T-helper 1 cell treated with Interleukin-12 subunit alpha and Interleukin-12 subunit beta and Interleukin-4 antibody, amounts not matched to agents 30 μg/mL and 1 μg/mL, for 36 hours (primary cell): ENCODE results near the gene BSND.
"Not testable (repeated sequence)": the region's sequence is repeated elsewhere in the genome, so short reads cannot be mapped to it uniquely, and the experiment has no call there.

Source experiments
- H3K27ac Mint-ChIP-seq: one replicate; pipeline ENCODE4 v1.8.0; 2021; ENCODE audit warnings: mild to moderate bottlenecking, mixed read lengths
- H3K27me3 Mint-ChIP-seq: one replicate; pipeline ENCODE4 v1.8.0; 2021; ENCODE audit warnings: low read depth, mixed read lengths
- H3K36me3 Mint-ChIP-seq: one replicate; pipeline ENCODE4 v1.8.0; 2021; ENCODE audit warnings: low read depth, mixed read lengths
- H3K4me1 Mint-ChIP-seq: one replicate; pipeline ENCODE4 v1.8.0; 2021; ENCODE audit warnings: low read depth, mixed read lengths
- H3K4me3 Mint-ChIP-seq: one replicate; pipeline ENCODE4 v1.8.0; 2021; ENCODE audit warnings: mild to moderate bottlenecking, moderate library complexity, mixed read lengths
- H3K9me3 Mint-ChIP-seq: one replicate; pipeline ENCODE4 v1.8.0; 2021; ENCODE audit warnings: mixed read lengths

Gene BSND

DNA sequence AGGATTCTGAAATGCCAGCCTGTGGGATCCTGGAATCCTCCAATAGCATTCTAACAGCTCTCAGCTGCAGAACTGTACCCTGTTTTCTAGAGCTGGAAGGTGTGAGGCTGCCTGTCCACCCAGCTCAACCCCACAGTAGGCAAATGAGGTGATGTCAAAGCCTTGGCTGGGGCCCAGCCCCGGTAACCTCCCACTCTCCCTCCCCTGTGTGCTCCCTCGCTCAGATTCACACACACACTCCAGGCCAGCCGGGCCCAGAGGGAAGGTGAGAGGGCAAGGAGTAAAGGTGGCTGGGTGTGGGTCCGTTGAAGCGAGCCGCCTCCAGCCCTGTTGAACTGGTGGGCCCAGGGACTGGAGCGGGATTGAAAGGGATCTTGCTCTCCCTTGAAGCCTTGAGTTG lies at the start of gene BSND:
BSND (plus strand) TSS at position 257 of the 400 bp plus-strand sequence. CDS start 254 bp downstream, outside the sequence.
- peaks cover 22% of the 10 kb centered on the region for H3K4me1 Mint-ChIP-seq
- peaks cover 5% of the 10 kb centered on the region for H3K9me3 Mint-ChIP-seq
- H3K4me3 Mint-ChIP-seq: no peak within 1 kb of the TSS

DNA sequence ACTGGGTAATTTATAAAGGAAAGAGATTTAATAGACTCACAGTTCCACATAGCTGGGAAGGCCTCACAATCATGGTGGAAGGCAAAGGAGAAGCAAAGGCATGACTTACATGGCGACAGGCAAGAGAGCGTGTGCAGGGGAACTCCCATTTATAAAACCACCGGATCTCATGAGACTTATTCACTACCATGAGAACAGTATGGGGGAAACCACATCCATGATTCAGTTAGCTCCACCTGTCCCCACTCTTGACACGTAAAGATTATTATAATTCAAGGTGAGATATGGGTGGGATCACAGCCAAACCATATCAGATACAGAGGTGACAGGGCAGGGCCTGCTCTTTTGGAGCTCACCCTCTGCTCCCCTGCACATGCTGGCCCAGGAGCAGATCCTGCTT lies 49.7 kb upstream of the BSND start:
- H3K36me3 Mint-ChIP-seq: no peaks in the 10 kb centered on the region
- no peak overlapping the region for H3K27ac Mint-ChIP-seq
- H3K4me3 Mint-ChIP-seq: no peak overlapping the region
- peaks cover 21% of the 10 kb centered on the region for H3K4me1 Mint-ChIP-seq
- peaks cover 9% of the 10 kb centered on the region for H3K27me3 Mint-ChIP-seq
- no peaks in the 10 kb centered on the region for H3K9me3 Mint-ChIP-seq

More for the DNA sequence above, at the start of gene BSND:
- H3K27me3 Mint-ChIP-seq: peaks cover 37% of the 10 kb centered on the region
- no peak within 1 kb of the TSS for H3K27ac Mint-ChIP-seq
- peaks cover 2% of the 10 kb centered on the region for H3K36me3 Mint-ChIP-seq

DNA sequence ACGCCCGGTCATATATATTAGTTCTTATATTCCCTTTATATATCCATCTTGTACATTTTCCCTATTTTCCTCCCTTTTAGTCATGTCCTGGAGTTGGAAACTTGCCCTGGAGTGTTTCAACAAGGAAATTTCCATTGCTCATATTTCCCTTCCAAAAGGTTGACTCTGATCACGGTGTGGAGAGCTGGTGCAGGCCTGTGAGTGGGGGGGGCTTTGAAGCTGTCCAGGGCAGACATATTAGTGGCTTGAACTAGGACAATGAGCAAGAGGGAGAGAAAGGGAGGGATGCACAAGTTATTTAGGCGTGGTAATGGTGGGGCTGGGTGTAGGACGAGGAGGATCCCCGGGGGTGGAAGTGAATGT lies 48.7 kb upstream of the BSND start:
- peaks cover 13% of the 10 kb centered on the region for H3K27me3 Mint-ChIP-seq
- H3K9me3 Mint-ChIP-seq: no peaks in the 10 kb centered on the region
- H3K4me3 Mint-ChIP-seq: no peak overlapping the region
- no peak overlapping the region for H3K27ac Mint-ChIP-seq
- H3K4me1 Mint-ChIP-seq: peaks cover 18% of the 10 kb centered on the region
- H3K36me3 Mint-ChIP-seq: no peaks in the 10 kb centered on the region

DNA sequence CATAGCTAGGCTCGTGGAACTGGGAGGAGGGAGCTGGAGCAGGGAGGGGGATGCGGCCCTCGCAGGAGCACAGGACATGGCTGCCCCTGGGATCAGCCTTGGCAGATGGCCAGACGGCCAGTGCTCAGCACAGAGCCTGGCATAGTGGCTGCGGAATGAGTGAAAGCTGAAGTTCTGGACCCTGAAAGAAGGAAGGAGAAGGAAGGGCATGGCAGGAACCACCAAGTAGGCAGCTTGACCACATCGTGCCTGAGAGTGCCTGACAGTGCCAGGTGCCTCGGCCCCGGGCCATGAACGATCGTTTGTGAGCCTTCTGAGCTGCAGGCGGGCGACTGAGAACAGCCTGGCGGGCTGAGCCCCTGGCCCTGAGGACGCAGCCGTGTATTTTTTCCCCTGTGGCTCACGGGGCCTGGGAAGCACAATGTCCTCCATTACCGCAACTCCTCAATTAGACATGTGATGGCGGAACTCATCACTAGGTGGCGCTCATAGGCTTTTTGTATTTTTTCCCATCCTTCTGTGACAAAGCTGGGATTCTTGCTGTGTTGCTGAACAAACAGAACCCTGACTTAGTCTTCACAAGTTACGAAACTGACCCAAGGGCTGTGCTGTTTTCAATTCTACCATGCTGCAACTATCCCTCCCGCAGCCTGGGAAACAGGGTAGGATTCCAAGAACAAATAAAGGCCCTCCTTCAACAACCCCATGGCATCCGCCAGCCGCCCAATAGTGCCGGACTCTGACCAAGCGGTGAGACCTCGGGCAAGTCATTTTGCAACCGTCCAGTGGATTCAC lies 48.2 kb upstream of the BSND start:
- Mint-ChIP-seq H3K9me3 (no peaks in the 10 kb centered on the region), H3K36me3 (no peaks in the 10 kb centered on the region), H3K27ac (no peak overlapping the region), H3K27me3 (peaks cover 18% of the 10 kb centered on the region), H3K4me3 (no peak overlapping the region), H3K4me1 (peaks cover 13% of the 10 kb centered on the region)

DNA sequence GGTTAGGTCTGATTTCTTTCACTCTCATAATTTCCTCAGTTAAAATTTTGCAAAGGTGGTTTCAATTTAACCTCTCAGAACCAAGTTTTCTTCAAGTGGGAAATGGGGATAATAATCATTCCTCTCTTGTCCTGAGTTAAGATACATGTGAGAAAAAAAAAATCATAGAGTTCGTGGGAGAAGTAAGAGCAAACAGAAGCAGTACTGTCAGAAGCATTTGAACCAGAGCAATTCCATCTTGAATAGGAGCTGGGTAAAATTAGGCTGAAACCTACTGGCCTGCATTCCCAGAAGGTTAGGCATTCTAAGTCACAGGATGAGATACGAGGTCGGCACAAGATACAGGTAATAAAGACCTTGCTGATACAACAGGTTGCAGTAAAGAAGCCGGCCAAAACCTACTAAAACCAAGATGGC lies 46.9 kb upstream of the BSND start:
- Mint-ChIP-seq H3K4me3 (no peak overlapping the region), H3K27ac (no peak overlapping the region), H3K36me3 (no peaks in the 10 kb centered on the region), H3K27me3 (peaks cover 23% of the 10 kb centered on the region), H3K9me3 (no peaks in the 10 kb centered on the region), H3K4me1 (peaks cover 10% of the 10 kb centered on the region)

DNA sequence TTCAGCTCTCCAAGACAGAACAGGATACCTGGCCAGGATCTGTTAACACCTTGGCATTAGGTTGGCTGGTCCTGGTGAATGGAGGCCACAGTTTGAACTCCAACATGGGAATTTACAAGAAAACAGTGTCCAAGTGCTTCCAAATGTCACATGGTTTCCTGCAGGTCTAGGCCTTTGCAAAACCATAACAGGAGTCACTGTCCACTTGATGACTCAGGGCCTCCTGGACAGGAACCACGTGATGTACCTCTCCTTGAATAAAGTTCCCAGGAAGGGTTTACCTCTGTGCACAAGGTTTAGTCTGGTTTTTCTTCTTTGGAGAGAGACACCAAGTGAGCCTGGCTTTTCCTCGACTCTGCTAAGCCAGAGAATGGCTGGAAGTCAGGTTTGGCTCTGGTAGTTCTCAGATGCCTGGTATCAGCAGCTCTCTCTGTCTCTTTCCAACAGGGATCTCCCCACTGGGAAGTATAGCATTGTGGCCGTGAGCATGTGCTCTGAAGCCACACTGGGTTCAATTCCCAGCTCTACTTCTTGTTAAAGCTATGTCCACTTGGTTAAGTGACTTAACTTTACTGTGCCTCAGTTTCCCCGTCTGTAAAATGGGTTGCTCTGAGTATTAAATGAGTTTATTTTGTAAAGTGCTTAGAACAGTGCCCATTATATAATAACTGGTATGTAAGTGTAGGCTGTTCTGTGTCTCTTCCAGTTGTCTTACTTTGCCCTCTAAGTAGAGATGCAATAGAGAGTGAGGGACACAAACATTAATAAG lies 45.6 kb upstream of the BSND start:
- H3K36me3 Mint-ChIP-seq: peaks cover 1% of the 10 kb centered on the region
- H3K4me3 Mint-ChIP-seq: no peak overlapping the region
- H3K27me3 Mint-ChIP-seq: peaks cover 32% of the 10 kb centered on the region
- H3K4me1 Mint-ChIP-seq: peaks cover 10% of the 10 kb centered on the region
- peaks cover 8% of the 10 kb centered on the region for H3K9me3 Mint-ChIP-seq
- no peak overlapping the region for H3K27ac Mint-ChIP-seq

DNA sequence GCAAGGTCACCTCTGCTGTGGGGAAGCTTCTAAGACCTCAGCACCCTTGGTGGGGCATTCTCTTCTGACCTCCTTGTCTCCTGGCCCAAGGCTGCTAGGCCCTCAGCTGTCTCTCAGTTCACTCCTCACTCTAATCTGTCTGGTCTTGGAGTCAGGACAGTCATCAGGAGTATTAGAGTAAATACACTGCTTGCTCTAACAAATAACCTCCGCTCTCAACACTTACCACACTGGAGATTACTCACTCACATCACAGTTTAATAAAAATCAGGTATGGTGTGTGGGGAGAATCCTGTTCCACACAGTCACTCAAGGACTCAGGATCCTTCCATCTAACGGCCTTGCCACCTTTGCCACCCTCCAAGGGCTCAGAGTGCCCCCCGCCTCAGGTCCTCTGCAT lies 44.9 kb upstream of the BSND start:
- peaks cover 9% of the 10 kb centered on the region for H3K9me3 Mint-ChIP-seq
- H3K4me1 Mint-ChIP-seq: peaks cover 9% of the 10 kb centered on the region
- H3K4me3 Mint-ChIP-seq: no peak overlapping the region
- H3K27ac Mint-ChIP-seq: no peak overlapping the region
- H3K27me3 Mint-ChIP-seq: peaks cover 37% of the 10 kb centered on the region
- peaks cover 1% of the 10 kb centered on the region for H3K36me3 Mint-ChIP-seq

DNA sequence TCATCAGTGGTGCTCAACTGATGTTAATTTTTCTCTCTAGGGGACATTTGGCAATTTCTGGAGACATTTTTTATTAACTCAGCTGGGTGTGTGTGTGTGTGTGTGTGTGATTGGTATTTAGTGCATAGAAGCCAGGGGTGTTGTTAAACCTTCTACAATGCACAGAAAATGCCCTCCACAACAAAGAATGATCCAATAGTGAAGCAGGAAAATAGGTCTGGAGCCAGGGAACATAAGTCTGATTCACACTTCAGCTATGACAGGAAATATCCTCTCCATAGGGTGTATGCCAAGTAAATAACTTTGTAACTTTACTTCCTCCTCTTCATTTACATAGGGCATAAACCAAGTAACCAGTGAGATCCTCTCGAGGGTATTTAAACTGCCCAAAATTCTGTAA lies 43.4 kb upstream of the BSND start:
- peaks cover 10% of the 10 kb centered on the region for H3K9me3 Mint-ChIP-seq
- peaks cover 1% of the 10 kb centered on the region for H3K36me3 Mint-ChIP-seq
- H3K27ac Mint-ChIP-seq: no peak overlapping the region
- no peak overlapping the region for H3K4me3 Mint-ChIP-seq
- peaks cover 4% of the 10 kb centered on the region for H3K4me1 Mint-ChIP-seq
- H3K27me3 Mint-ChIP-seq: peaks cover 35% of the 10 kb centered on the region

DNA sequence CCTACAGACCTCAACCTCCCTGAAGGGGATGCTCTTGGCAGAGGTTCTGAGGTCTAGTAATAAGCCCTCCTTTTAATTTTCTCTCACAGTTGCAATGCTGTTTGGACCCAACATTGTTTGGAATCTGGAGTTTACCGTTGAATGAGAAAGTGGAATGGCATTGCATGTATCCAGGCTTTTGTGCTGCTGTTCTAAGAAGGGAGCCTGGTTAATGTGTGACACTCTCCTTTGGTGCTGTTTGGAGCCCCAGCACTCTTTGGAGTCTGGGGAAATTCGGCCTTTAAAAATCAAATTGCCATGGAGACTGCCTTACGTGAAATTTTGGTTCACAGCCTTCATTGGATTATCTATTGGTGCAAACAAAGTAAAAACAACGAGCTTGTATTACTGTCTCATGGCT lies 42.0 kb upstream of the BSND start:
- H3K27me3 Mint-ChIP-seq: peaks cover 33% of the 10 kb centered on the region
- H3K36me3 Mint-ChIP-seq: peaks cover 1% of the 10 kb centered on the region
- H3K4me1 Mint-ChIP-seq: no peaks in the 10 kb centered on the region
- H3K9me3 Mint-ChIP-seq: peaks cover 10% of the 10 kb centered on the region
- H3K27ac Mint-ChIP-seq: no peak overlapping the region
- H3K4me3 Mint-ChIP-seq: no peak overlapping the region

DNA sequence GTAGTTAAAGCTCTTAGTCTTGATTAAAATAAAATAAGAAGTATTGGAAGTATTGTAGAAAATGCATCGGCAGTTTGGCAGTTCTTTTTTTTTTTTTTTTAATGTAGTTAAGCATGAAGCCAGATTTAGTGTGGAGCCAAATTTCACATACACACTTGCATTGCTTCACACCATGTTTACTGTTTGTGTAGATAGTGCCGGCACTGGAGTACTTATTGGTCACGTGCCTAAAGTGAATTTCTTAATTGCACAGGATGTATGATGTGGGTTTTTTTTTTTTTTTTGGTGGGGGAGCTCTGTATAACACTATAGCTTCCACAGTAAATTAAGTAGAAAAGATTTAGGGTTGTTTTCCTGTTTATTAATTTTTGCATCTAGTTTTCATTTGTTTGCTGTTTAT lies 39.5 kb upstream of the BSND start:
- no peak overlapping the region for H3K27ac Mint-ChIP-seq
- no peaks in the 10 kb centered on the region for H3K4me1 Mint-ChIP-seq
- H3K27me3 Mint-ChIP-seq: peaks cover 33% of the 10 kb centered on the region
- H3K36me3 Mint-ChIP-seq: peaks cover 1% of the 10 kb centered on the region
- peaks cover 10% of the 10 kb centered on the region for H3K9me3 Mint-ChIP-seq
- no peak overlapping the region for H3K4me3 Mint-ChIP-seq

DNA sequence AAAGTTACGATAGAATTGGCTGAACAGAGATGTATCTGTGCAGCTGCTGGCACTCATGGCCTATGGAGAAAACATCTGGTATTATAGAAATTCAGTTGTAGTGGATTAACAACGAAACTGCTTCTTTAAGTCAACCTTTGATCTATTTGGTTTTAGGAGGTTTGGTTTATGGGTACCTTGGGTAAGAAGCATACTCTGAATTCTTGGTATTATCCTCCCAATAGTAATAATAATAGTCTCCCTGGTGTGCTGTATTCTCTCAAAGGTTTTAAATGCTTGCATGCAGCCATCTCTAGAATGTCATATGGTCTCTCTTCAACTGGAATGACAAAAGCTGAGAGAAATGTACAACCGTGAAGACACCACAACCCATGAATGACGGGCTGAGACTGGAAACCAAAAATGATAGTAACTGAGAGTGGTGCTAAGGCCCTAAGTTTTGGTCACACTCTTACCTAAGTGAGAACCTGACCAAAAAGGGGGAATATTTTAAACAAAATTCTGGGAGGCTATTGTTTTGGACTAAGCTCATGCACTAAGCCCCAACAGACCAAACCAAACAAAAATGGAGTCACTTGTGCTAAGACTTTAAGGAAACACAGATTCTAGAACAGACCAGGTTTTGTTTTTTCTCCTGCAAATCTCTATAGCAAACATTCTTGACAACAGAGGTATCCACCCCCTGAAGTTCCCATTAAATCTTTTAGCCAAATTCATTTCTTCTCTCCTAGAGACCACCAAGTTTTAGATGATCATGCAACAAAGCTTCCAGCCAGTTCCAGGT lies 35.9 kb upstream of the BSND start:
- no peak overlapping the region for H3K27ac Mint-ChIP-seq
- peaks cover 5% of the 10 kb centered on the region for H3K4me1 Mint-ChIP-seq
- peaks cover 5% of the 10 kb centered on the region for H3K9me3 Mint-ChIP-seq
- peaks cover 14% of the 10 kb centered on the region for H3K27me3 Mint-ChIP-seq
- no peaks in the 10 kb centered on the region for H3K36me3 Mint-ChIP-seq
- no peak overlapping the region for H3K4me3 Mint-ChIP-seq

DNA sequence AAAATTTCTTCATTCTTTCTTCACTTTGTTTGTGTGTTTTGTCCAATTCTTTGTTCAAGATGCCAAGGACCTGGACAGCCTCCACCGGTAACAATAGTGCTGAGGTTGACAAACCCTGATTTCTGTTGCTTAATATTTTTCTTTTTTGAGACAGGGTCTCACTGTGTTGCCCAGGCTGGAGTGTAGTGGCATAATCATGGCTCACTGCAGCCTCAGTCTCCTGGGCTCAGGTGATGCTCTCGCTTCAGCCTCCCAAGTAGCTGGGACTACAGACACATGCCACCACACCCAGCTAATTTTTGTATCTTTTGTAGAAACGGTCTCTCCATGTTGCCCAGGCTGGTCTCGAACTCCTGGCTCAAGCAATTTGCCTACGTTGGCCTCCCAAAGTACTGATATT lies 34.9 kb upstream of the BSND start:
- not testable (repeated sequence) for H3K27me3 Mint-ChIP-seq, H3K9me3 Mint-ChIP-seq, H3K36me3 Mint-ChIP-seq, H3K4me3 Mint-ChIP-seq, H3K27ac Mint-ChIP-seq, H3K4me1 Mint-ChIP-seq

DNA sequence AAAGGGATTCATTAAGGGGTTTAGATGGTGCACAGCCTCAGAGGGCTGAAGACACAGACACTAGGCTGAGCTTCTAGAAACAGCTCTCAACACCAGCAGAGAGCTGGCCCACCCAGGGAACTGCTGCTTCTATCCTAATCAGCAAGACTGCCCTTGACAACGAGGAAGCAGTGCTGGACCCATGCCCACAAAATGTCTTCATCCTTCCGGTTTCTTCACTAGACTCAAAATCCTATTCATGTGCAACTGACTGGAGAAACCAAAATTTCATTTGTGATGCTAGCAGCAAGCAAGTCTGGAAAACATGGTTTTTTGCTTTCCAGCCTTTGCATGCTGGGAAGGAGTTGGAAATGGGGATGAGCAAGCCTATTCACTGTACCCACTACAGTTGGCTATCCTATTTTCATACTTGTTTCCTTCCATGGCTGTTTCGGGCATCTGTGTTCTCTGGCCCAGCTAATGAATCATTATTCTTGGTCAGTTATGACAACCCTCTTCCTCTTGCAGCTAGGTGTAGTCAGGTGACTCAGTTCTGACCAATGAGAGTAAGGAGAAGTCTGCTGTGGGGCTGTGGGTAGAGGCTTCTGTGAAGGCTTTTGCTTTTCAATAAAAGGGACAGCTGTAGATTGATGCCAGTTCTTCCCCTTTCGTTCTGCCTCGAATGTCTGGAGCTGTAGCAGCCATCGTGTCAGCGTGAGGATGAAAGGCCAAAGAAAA lies 33.0 kb upstream of the BSND start:
- H3K9me3 Mint-ChIP-seq: no peaks in the 10 kb centered on the region
- H3K27me3 Mint-ChIP-seq: peaks cover 5% of the 10 kb centered on the region
- H3K4me3 Mint-ChIP-seq: no peak overlapping the region
- H3K27ac Mint-ChIP-seq: no peak overlapping the region
- H3K36me3 Mint-ChIP-seq: no peaks in the 10 kb centered on the region
- peaks cover 5% of the 10 kb centered on the region for H3K4me1 Mint-ChIP-seq

DNA sequence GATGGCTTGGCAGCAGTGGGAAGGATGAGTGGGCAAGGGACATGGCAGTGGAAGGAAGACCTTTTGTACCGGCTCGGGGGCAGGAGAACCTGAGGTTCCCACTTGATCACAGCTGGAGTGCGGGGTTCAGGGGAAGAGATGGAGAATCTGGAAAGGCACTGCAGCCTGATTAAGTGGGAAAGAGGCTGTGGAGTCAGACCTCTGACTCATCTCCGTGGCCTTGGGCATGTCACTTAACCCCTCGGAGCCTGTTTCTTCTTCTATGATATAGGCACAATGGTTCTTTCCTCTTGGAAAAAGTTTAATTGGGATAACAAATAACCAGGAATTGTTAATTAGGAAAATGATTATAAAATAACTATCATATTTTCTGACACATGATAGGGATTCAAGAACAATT lies 31.4 kb upstream of the BSND start:
- Mint-ChIP-seq H3K36me3 (no peaks in the 10 kb centered on the region), H3K27me3 (peaks cover 9% of the 10 kb centered on the region), H3K9me3 (no peaks in the 10 kb centered on the region), H3K4me3 (no peak overlapping the region), H3K4me1 (peaks cover 7% of the 10 kb centered on the region), H3K27ac (no peak overlapping the region)
